ENCODE results near the gene SPEF2. TPM values are rescaled to one million over a fixed set of nuclear protein-coding genes. Genes with fewer than 3 reads are reported as not detected.

SPEF2 gene
- total and polyA plus RNA-seq, 4 donors: 0.42 to 4.5 (median 2.1) TPM

DNA sequence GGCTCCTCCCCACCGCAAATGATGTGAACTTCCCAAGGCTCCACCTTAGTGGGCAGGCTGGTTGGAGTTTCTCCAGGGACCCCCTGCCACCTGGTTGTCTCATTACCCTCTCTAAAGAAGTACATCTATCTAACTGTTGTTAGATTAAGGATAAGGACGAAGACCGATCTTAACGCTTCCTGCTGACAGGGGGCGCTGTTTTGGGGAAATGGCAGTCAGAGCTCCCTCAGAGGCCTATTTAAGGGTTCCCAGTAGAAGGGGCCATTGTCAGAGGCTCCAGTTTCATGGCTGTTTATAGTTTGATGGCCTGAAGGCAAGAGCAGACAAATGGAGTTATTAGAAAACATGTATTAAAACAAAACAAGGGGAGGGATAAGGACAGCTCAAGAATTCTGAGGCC, 100.1 kb downstream of the SPEF2 start (continued):
- TF ChIP-seq JUND (IDR thresholded peaks at IDR 0.05) (no peak), SP1 (IDR thresholded peaks at IDR 0.05) (no peak), YY1 (IDR thresholded peaks at IDR 0.05) (no peak)

DNA sequence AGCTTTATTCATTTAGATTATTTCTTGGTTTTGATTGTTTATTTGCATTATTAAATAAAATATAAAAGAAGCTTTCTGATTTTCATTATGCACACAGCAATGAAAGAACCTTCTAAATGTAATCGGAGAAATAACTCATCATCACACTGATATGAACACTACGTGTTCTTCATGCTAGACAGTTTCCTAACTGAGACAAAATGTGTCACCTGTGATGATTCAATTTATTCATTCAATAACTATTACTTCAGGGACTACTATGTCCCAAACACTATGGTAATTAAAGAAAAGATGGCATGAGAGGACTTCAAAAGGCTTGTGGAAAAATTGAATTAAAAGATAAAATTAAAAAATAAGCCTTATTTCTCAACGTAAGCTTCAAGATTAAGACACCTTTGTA, 118.1 kb downstream of the SPEF2 start:
- H3K27me3 ChIP-seq (ENCODE audit: control insufficient read depth in 4 of 4, insufficient read depth in 4 of 4, low read length in 3 of 4): no peaks in the 10 kb centered on the region
- TF ChIP-seq FOXA2 (IDR thresholded peaks at IDR 0.05): no peak
- no peak for TF ChIP-seq NR2F2 (IDR thresholded peaks at IDR 0.05)
- TF ChIP-seq RAD21 (IDR thresholded peaks at IDR 0.05): no peak
- TF ChIP-seq, protein P1, sequence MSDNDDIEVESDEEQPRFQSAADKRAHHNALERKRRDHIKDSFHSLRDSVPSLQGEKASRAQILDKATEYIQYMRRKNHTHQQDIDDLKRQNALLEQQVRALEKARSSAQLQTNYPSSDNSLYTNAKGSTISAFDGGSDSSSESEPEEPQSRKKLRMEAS (IDR thresholded peaks at IDR 0.05): no peak
- TF ChIP-seq FOXA1 (IDR thresholded peaks at IDR 0.05): no peak
- TF ChIP-seq, protein P2, sequence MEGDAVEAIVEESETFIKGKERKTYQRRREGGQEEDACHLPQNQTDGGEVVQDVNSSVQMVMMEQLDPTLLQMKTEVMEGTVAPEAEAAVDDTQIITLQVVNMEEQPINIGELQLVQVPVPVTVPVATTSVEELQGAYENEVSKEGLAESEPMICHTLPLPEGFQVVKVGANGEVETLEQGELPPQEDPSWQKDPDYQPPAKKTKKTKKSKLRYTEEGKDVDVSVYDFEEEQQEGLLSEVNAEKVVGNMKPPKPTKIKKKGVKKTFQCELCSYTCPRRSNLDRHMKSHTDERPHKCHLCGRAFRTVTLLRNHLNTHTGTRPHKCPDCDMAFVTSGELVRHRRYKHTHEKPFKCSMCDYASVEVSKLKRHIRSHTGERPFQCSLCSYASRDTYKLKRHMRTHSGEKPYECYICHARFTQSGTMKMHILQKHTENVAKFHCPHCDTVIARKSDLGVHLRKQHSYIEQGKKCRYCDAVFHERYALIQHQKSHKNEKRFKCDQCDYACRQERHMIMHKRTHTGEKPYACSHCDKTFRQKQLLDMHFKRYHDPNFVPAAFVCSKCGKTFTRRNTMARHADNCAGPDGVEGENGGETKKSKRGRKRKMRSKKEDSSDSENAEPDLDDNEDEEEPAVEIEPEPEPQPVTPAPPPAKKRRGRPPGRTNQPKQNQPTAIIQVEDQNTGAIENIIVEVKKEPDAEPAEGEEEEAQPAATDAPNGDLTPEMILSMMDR (IDR thresholded peaks at IDR 0.05; ENCODE audit: low read depth, low read length, missing input control): no peak
- TF ChIP-seq RXRA (IDR thresholded peaks at IDR 0.05): no peak
- TF ChIP-seq REST (IDR thresholded peaks at IDR 0.05): no peak
- TF ChIP-seq YY1 (IDR thresholded peaks at IDR 0.05): no peak
- TF ChIP-seq EGR1 (IDR thresholded peaks at IDR 0.05; ENCODE audit: low read depth in 2 of 2): no peak
- H3K9ac ChIP-seq (ENCODE audit: low read depth in 1 of 2, low read length in 2 of 2): no peak overlapping the region
- H3K36me3 ChIP-seq (ENCODE audit: control insufficient read depth in 4 of 4, insufficient read depth in 3 of 4, low read depth in 1 of 4, low read length in 3 of 4): no peaks in the 10 kb centered on the region
- no peak overlapping the region for H3K27ac ChIP-seq (ENCODE audit: low read depth in 1 of 2, low read length in 2 of 2)
- WGBS: 94% methylated on average over 3 of the region's 3 CpGs
- no peaks in the 10 kb centered on the region for H3K4me1 ChIP-seq (ENCODE audit: control insufficient read depth in 4 of 4, insufficient read depth in 4 of 4, low read length in 3 of 4)
- no peak for DNase-seq (ENCODE audit: low spot score)
- no peaks in the 10 kb centered on the region for H3K9me3 ChIP-seq (ENCODE audit: control insufficient read depth in 4 of 4, low read length in 3 of 4)
- H3K4me3 ChIP-seq (ENCODE audit: low read depth in 1 of 3, low read length in 3 of 3): no peak overlapping the region

GRCh38 chr5:35736280-35736679, 118.6 kb downstream of the SPEF2 start:
- Histone ChIP-seq H3K9ac (ENCODE audit: low read depth in 1 of 2, low read length in 2 of 2) (no peak overlapping the region), H3K27me3 (ENCODE audit: control insufficient read depth in 4 of 4, insufficient read depth in 4 of 4, low read length in 3 of 4) (no peaks in the 10 kb centered on the region), H3K4me3 (ENCODE audit: low read depth in 1 of 3, low read length in 3 of 3) (no peak overlapping the region), H3K36me3 (ENCODE audit: control insufficient read depth in 4 of 4, insufficient read depth in 3 of 4, low read depth in 1 of 4, low read length in 3 of 4) (no peaks in the 10 kb centered on the region), H3K4me1 (ENCODE audit: control insufficient read depth in 4 of 4, insufficient read depth in 4 of 4, low read length in 3 of 4) (peaks cover 0 to 5% (median under 1%) of the 10 kb centered on the region in 4 donors), H3K27ac (ENCODE audit: low read depth in 1 of 2, low read length in 2 of 2) (no peak overlapping the region), H3K9me3 (ENCODE audit: control insufficient read depth in 4 of 4, low read length in 3 of 4) (no peaks in the 10 kb centered on the region)
- DNase-seq (ENCODE audit: low spot score): no peak
- TF ChIP-seq HNF4A (conservative IDR thresholded peaks at IDR 0.05) (no peak), TAF1 (conservative IDR thresholded peaks at IDR 0.05) (no peak), SP1 (IDR thresholded peaks at IDR 0.05) (no peak), GABPA (IDR thresholded peaks at IDR 0.05 in 1 of 2, conservative IDR thresholded peaks at IDR 0.05 in 1 of 2) (no peak), FOXA1 (IDR thresholded peaks at IDR 0.05) (no peak), FOXA2 (IDR thresholded peaks at IDR 0.05) (no peak), JUND (IDR thresholded peaks at IDR 0.05) (no peak), EGR1 (IDR thresholded peaks at IDR 0.05; ENCODE audit: low read depth in 2 of 2) (no peak), REST (IDR thresholded peaks at IDR 0.05) (no peak)
- TF ChIP-seq, protein P3, sequence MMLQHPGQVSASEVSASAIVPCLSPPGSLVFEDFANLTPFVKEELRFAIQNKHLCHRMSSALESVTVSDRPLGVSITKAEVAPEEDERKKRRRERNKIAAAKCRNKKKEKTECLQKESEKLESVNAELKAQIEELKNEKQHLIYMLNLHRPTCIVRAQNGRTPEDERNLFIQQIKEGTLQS (IDR thresholded peaks at IDR 0.05): no peak
- TF ChIP-seq, protein P1 (IDR thresholded peaks at IDR 0.05): no peak
- TF ChIP-seq, protein P2 (IDR thresholded peaks at IDR 0.05; ENCODE audit: low read depth, low read length, missing input control): no peak

All from liver (tissue), 9 donors.